Measurements from ENCODE around the gene TGFBR3. TPM values are rescaled to one million over a fixed set of nuclear protein-coding genes. Genes with fewer than 3 reads are reported as not detected.

TGFBR3 gene
- total and polyA plus RNA-seq, 8 donors = 21.7 to 54.6 (median 45.1) TPM

DNA sequence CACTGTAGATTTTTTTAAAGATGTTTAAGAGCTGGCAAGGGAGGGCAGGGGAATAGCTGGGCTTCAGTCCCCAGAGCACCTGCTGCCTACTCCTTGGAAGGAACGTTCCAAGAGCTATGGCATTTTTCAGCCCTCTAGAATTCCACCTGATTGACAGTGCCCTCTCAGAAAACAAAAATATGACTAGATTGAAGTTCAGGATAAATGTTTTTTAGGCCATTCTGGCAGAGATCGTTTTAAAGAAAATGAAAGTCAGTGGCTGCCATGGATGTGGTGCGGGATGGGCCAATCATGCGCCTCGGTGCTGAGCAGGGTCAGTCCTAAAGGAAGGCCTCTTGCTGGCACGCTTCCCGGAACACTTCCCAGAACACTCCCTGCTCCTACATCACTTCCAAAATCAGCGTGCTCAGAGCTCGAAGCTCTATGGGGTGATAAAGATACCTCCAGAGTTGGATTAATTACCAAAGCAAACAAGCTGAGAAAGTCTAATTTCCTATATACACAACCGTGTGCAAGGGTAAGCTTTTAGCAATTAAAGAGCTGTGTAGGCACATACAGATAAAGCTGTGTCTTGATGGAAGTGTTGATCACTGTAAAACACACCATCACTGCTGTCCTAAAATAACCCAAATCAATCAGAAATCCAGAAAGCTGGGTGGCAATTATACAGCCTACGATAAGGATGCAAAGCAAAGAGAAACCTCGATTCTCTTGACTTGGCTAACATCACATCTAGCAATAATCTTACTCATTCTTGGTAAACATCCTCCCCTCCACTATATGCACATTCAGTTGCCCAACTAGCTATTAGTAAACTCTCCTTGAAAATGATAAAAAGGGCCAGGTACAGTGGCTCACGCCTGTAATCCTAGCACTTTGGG lies 34.6 kb downstream of the TGFBR3 start:
- TF ChIP-seq, protein P1, sequence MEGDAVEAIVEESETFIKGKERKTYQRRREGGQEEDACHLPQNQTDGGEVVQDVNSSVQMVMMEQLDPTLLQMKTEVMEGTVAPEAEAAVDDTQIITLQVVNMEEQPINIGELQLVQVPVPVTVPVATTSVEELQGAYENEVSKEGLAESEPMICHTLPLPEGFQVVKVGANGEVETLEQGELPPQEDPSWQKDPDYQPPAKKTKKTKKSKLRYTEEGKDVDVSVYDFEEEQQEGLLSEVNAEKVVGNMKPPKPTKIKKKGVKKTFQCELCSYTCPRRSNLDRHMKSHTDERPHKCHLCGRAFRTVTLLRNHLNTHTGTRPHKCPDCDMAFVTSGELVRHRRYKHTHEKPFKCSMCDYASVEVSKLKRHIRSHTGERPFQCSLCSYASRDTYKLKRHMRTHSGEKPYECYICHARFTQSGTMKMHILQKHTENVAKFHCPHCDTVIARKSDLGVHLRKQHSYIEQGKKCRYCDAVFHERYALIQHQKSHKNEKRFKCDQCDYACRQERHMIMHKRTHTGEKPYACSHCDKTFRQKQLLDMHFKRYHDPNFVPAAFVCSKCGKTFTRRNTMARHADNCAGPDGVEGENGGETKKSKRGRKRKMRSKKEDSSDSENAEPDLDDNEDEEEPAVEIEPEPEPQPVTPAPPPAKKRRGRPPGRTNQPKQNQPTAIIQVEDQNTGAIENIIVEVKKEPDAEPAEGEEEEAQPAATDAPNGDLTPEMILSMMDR (IDR thresholded peaks at IDR 0.05) = no peak
- ATAC-seq = peak; percentile 96
- Histone ChIP-seq H3K9me3 (peaks cover 0 to 2% of the 10 kb centered on the region in 2 donors), H3K27ac (peak overlapping the region; percentile 77 to 78), H3K4me3 (peak overlapping the region in 1 of 2 donors; percentile 17), H3K27me3 (no peaks in the 10 kb centered on the region), H3K4me1 (peaks cover 7 to 24% of the 10 kb centered on the region in 2 donors), H3K36me3 (no peaks in the 10 kb centered on the region)
- intact Hi-C loops (cut with DNase I) = no loop called here
- DNase-seq = peak; percentile 83 to 93 (median 86)

DNA sequence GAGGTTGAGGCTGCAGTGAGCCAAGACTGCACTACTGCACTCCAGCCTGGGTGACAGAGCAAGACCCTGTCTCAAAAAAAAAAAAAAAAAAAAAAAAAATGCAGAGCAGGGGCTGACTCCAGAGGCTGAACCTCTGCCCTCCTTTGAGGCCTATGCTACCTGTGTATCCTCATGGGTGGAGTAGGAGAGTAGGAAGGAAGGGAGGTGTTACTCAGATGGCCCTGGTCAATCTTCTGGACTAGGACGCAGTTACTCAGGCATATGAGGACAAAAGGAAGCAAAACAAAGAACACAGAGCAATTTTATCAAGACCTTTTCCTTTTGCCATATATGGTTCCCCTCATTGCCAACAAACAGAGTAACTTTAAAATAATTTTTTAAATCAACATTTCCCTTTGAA lies 35.2 kb downstream of the TGFBR3 start:
- peak overlapping the region in 1 of 2 donors; percentile 17 for H3K4me3 ChIP-seq
- intact Hi-C loops (cut with DNase I) = no loop called here
- TF ChIP-seq, protein P1 (IDR thresholded peaks at IDR 0.05) = no peak
- peak; percentile 8 for ATAC-seq
- no peaks in the 10 kb centered on the region for H3K36me3 ChIP-seq
- peaks cover 13 to 30% of the 10 kb centered on the region in 2 donors for H3K4me1 ChIP-seq
- H3K27me3 ChIP-seq = no peaks in the 10 kb centered on the region
- H3K27ac ChIP-seq = peak overlapping the region; percentile 77 to 78
- DNase-seq = no peak
- H3K9me3 ChIP-seq = peaks cover 0 to 2% of the 10 kb centered on the region in 2 donors

DNA sequence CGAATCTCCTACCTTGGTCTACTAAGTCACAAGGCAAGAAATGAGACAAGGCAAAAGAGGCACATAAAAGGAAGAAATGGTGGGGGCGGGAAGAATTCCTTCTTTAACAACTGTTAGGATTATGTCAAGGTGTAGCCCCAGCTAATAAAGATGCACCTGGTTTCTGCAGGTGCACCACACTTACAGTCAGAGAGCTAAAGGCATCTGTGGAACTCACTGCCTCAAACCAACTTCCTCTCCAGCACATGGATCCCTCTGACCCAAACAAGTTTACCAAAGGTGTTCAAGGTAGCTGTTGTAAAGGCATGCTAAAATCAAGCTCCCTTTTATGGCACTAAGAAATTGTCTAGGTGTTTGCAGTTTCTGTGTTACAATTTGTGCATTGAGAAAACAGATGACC lies 38.1 kb downstream of the TGFBR3 start:
- no peak for ATAC-seq
- no peaks in the 10 kb centered on the region for H3K36me3 ChIP-seq
- no peaks in the 10 kb centered on the region for H3K27me3 ChIP-seq
- peaks cover 18 to 40% of the 10 kb centered on the region in 2 donors for H3K4me1 ChIP-seq
- H3K9me3 ChIP-seq = peaks cover 0 to 3% of the 10 kb centered on the region in 2 donors
- H3K4me3 ChIP-seq = no peak overlapping the region
- no peak overlapping the region for H3K27ac ChIP-seq
- intact Hi-C loops (cut with DNase I) = no loop called here
- TF ChIP-seq, protein P1 (IDR thresholded peaks at IDR 0.05) = no peak
- DNase-seq = no peak

DNA sequence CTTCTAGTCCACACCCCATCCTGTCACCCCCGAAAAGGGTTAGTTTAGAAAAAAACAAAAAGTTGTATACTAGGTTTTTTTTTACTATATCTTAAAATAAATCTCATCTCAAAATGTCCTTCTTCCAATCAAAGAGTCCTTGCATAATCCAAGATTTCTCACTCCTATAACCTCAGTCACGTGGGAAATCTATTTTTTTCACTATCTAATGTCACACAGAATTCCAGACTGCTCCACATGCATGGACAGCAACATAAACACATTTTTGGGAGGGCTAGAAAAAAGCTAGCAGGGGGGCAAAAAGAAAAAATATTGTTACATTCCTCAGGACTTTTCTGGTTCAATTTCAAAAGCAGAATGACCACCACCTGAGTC lies 39.3 kb downstream of the TGFBR3 start:
- ATAC-seq (no peak), DNase-seq (no peak)
- no peaks in the 10 kb centered on the region for H3K27me3 ChIP-seq
- H3K9me3 ChIP-seq = peaks cover 0 to 3% of the 10 kb centered on the region in 2 donors
- TF ChIP-seq, protein P1 (IDR thresholded peaks at IDR 0.05) = no peak
- no peak overlapping the region for H3K4me3 ChIP-seq
- intact Hi-C loops (cut with DNase I) = no loop called here
- peak overlapping the region in 1 of 2 donors; percentile 49 for H3K27ac ChIP-seq
- peaks cover 15 to 35% of the 10 kb centered on the region in 2 donors for H3K4me1 ChIP-seq
- no peaks in the 10 kb centered on the region for H3K36me3 ChIP-seq

DNA sequence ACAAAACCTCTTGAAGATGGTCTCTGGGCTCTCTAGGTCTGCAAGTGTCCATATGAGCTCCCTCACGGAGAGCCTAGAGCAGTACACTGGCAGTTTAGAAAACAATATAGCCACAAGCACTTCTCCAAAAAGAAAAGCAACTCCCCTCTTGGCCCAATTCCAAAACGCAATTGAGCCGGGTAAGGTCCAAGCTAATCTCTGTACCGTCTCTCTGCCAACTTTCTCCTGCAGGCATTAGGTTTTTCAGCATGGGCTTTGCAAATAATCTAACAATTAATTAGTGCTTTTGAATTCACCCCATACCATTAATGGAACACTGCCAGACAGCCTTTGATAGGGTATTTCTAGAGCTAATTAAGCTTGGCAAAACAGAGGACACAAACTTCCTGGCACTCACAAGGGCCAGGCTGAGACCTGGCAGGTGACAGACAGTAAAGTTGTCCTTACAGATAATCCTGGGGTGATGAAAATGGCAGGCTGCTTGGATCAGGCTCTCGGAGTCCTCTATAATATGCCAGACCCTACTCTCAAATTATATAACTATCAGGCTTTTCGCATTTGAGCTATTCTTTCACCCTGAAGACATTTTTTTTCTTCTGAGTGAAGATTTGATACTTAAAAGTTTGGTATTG lies 39.8 kb downstream of the TGFBR3 start:
- intact Hi-C loops (cut with DNase I) = no loop called here
- TF ChIP-seq, protein P1 (IDR thresholded peaks at IDR 0.05) = no peak
- H3K4me1 ChIP-seq = peaks cover 13 to 32% of the 10 kb centered on the region in 2 donors
- H3K36me3 ChIP-seq = no peaks in the 10 kb centered on the region
- H3K27ac ChIP-seq = peak overlapping the region; percentile 49 to 71
- peaks cover 0 to 3% of the 10 kb centered on the region in 2 donors for H3K9me3 ChIP-seq
- no peak overlapping the region for H3K4me3 ChIP-seq
- ATAC-seq (peak; percentile 63), DNase-seq (peak in 2 of 4 donors; percentile 79 to 87)
- H3K27me3 ChIP-seq = no peaks in the 10 kb centered on the region

Measured in left lung (tissue), 10 donors.